ENCODE results near the gene GRID2.

- no peak for TF ChIP-seq CTCF (IDR thresholded peaks at IDR 0.05)
- TF ChIP-seq POLR2A (IDR thresholded peaks at IDR 0.05): no peak
Observed at GRCh38 chr4:92501456-92501855, 197.7 kb downstream of the GRID2 start.
